Measurements from ENCODE around the gene MYOCD. TPM values are rescaled to one million over a fixed set of nuclear protein-coding genes. Genes with fewer than 3 reads are reported as not detected.

Gene MYOCD
- total RNA-seq, 1 donor from 2014 or later, result 35.7 TPM

- intact Hi-C loops (cut with micrococcal nuclease), result no loop called here
- ATAC-seq (no peak), DNase-seq (no peak)
These were observed 15.3 kb downstream of the MYOCD start for GRCh38 chr17:12680993-12681392.

- intact Hi-C loops (cut with micrococcal nuclease), result no loop called here
- DNase-seq, result peak; percentile 57
These were observed 17.6 kb downstream of the MYOCD start for GRCh38 chr17:12683299-12683698.

GRCh38 chr17:12686486-12686885 lies 20.8 kb downstream of the MYOCD start:
- intact Hi-C loops (cut with micrococcal nuclease), result no loop called here
- ATAC-seq (peak; percentile 34), DNase-seq (no peak)

More at GRCh38 chr17:12683299-12683698, 17.6 kb downstream of the MYOCD start:
- ATAC-seq, result peak; percentile 70

DNA sequence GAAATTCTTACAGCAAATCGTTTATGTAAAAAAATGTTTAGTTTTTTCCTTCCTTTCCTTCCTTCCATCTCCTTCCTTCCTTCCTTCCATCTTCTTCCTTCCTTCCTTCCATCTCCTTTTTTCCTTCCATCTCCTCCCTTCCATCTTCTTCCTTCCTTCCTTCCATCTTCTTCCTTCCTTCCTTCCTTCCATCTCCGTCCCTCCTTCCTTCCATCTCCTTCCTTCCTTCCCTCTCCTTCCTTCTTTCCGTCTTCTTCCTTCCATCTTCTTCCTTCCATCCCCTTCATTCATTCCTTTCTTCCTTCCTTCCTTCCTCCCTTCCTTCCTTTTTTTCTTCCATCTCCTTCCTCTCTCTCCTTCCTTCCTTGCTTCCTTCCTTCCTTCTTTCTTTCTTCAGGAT lies 22.7 kb downstream of the MYOCD start:
- ATAC-seq (no peak), DNase-seq (no peak)
- intact Hi-C loops (cut with micrococcal nuclease), result no loop called here

- no peak for DNase-seq
- ATAC-seq, result peak; percentile 13
- intact Hi-C loops (cut with micrococcal nuclease), result no loop called here
These were observed 25.5 kb downstream of the MYOCD start for GRCh38 chr17:12691173-12691572.

DNA sequence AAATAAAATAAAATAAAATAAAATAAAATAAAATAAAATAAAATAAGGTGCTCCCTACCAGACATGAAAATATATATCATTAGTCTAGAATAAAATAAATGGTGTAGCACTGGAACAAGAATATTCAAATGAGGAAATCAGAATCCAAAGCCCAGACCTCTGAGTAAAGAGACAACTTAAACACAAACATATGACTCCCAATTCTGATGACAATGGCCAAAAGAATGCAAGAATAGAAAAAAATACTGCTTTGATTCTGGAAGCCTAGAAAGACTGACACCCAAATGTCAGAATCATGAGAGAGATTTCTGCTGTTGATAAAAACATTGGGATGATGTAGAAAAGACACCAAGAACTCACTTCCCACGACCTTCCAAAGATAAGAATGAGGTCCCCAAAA lies 27.9 kb downstream of the MYOCD start:
- intact Hi-C loops (cut with micrococcal nuclease), result no loop called here
- no peak for DNase-seq
- no peak for ATAC-seq

GRCh38 chr17:12706070-12706469 lies 40.4 kb downstream of the MYOCD start:
- intact Hi-C loops (cut with micrococcal nuclease), result no loop called here
- ATAC-seq (no peak), DNase-seq (no peak)

- DNase-seq, result no peak
- intact Hi-C loops (cut with micrococcal nuclease), result no loop called here
- ATAC-seq, result no peak
These were observed 43.4 kb downstream of the MYOCD start for GRCh38 chr17:12709063-12709462.

DNA sequence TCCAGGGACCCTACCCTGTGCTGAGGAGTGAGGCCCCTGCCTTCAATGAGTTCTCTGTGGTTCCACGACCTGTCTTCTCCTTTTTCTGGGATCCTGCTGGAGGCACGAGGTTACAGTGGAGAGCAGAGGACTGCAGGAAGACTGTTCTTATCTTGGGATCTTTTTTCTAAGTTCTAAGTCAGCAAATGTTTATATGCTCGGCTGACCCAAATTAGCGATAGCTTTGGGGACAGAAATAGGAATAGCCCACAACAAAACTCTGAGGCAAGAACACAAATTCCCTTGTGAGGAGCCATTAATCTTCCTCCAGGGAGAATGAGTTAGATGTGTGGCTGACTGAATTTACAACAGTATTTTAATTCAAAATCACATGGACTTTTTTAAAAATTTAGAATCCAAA lies 46.7 kb downstream of the MYOCD start:
- ATAC-seq (peak; percentile 49), DNase-seq (no peak)
- intact Hi-C loops (cut with micrococcal nuclease), result no loop called here

- ATAC-seq (peak; percentile 44), DNase-seq (no peak)
- intact Hi-C loops (cut with micrococcal nuclease), result no loop called here
These were observed 47.3 kb downstream of the MYOCD start for GRCh38 chr17:12712941-12713340.

DNA sequence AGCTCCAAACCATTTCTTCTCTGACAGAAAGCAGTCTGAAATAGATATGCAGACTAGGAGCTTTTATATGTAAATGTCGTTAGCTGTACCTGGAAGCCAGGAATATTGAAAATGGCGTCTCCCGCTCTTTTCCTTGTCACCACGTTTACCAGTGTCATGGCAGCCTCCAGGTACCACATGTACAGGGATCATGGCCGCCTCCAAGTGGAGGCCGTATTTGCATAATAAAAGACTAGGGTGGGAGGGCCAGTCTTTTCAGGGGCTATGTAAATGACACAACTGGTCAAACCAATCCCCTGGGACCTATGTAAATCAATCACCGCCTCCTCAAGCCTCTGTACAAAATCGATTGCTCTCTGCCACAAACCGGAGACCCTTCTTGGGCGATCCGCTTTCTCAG lies 54.3 kb downstream of the MYOCD start:
- DNase-seq (no peak), ATAC-seq (no peak)
- intact Hi-C loops (cut with micrococcal nuclease), result no loop called here

- intact Hi-C loops (cut with micrococcal nuclease), result no loop called here
- ATAC-seq (no peak), DNase-seq (no peak)
These were observed 55.9 kb downstream of the MYOCD start for GRCh38 chr17:12721581-12721980.

DNA sequence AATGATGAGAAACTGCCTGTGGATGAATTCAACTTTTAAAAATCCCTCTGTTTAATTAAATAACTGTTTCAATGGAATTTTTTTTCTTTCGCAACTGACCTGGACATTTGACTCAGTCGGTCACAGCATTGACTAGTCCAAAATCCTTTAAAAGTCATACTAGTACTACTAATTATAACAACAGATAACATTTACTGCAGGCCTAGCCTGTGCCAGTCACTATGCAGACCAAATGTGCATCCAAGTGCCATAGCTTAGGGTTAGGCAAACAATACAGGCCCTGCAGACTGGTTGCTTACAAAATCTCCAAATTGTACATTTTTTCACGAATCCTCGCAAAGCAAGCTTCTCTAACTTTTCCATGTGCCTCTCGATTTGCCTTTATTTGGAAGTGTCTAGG lies 56.6 kb downstream of the MYOCD start:
- no peak for DNase-seq
- intact Hi-C loops (cut with micrococcal nuclease), result no loop called here
- peak; percentile 78 for ATAC-seq

GRCh38 chr17:12726131-12726530 lies 60.4 kb downstream of the MYOCD start:
- DNase-seq, result no peak
- no peak for ATAC-seq
- intact Hi-C loops (cut with micrococcal nuclease), result no loop called here

GRCh38 chr17:12727076-12727760 lies 61.5 kb downstream of the MYOCD start:
- no peak for ATAC-seq
- intact Hi-C loops (cut with micrococcal nuclease), result no loop called here

GRCh38 chr17:12727881-12728280 lies 62.2 kb downstream of the MYOCD start:
- ATAC-seq (no peak), DNase-seq (no peak)
- intact Hi-C loops (cut with micrococcal nuclease), result no loop called here

More at GRCh38 chr17:12727076-12727760, 61.5 kb downstream of the MYOCD start:
- no peak for DNase-seq

DNA sequence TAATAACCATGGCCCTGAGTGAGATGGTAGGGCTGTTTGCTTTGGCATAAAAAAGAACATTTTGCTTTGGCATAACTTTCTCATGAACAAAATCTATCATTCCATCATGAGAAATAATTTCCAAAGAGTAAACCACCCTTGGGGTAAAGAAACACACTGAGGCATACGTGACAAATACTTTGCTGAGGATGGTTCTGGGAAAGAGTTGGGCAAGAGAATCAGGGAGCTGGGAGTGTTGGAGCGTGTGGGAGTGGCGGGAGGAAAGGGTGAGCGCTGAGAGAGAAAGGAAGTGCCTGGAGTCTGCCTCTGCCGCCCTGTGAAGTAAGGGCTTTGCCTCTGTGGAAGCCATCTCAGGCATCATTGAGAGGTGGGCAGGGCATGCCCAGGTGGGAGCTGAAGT lies 63.4 kb downstream of the MYOCD start:
- no peak for DNase-seq
- intact Hi-C loops (cut with micrococcal nuclease), result no loop called here
- no peak for ATAC-seq

- intact Hi-C loops (cut with micrococcal nuclease), result no loop called here
- DNase-seq (no peak), ATAC-seq (peak; percentile 21)
These were observed 64.7 kb downstream of the MYOCD start for GRCh38 chr17:12730421-12730820.

GRCh38 chr17:12730931-12731521 lies 65.3 kb downstream of the MYOCD start:
- ATAC-seq (peak; percentile 84), DNase-seq (peak; percentile 90)
- intact Hi-C loops (cut with micrococcal nuclease), result no loop called here

DNA sequence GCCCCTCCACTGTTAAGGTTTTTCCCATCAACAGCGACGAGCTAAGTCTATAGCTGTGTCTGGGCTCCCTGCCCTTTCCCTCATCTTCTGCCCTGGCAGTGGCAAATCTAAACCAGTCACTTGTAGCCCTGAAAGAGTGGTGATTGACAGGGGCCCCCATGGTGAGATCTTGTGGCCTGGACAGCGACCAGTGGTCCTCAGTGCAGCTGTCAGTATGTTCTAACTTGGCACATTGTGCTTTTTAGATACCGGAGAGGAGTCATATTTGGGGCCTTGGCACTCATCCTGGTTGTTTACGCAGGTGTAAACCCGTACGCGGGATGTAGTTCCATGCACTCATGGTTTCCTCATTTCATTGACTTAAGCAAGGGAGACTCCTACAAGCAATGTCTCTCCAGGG lies 66.1 kb downstream of the MYOCD start:
- intact Hi-C loops (cut with micrococcal nuclease), result no loop called here
- DNase-seq, result peak; percentile 78
- ATAC-seq, result peak; percentile 76

DNA sequence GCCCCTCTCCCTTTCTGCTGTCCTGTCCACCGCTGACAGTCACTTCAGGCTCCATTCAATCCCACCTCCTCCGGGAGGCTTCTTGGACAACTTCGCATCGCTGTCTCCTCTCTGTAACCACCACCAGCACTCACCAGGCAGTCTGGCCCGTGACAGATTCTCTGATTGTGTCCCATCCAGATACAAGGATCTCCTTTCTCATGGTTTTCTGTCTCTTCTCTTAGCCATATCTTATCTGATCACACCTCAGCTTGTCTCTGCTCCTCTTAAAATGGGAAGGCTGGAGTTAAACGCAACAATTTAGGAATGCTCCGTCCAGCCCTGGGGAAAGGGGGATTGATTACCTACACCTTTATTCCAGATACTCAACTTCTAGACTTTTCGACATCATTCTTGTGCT lies 66.7 kb downstream of the MYOCD start:
- intact Hi-C loops (cut with micrococcal nuclease), result no loop called here
- DNase-seq, result no peak
- ATAC-seq, result no peak
